ENCODE measurements around the gene TBX15. TPM values are rescaled to one million over a fixed set of nuclear protein-coding genes. Genes with fewer than 3 reads are reported as not detected.

The TBX15 gene
- polyA plus RNA-seq, 3 donors = 0.16 to 2.0 (median 0.79) TPM

DNA sequence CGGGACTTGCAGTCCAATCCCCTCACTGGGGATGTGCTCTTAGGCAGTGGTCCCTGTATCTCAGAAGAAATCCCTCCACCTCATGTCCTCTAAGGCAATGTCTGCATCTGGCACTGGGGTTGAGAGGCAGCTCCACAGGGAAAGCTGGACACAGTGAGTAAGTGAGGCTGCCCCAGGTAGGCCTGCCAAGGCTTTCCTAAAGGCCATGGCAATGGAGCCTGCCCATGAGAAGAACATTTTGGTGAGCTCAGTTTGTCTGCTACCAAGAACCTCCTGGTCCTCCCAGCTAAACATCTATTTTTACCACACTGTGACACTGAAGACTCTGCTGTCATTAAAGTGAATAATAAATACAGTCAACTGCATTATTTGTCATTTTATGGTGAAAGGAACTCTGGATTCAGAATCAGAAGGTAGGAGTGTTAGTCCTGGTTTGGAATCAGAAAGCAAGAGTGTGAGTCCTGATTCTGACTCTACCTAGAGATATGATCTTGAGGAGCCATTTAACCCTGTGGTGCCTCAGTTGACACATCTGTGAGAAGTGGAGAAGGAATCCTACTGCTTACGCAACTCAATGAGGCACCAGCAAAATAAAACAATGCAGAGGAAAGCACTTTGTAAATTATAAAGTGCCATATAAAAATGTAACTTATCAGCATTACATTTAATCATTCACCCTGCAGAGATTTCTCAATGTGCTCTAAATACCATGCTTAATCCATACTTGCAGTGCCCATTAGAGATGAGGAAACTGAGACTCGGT is 41.0 kb downstream of the TBX15 start:
- 81 to 93% (median 87%) methylated on average over 3 of the region's 3 CpGs for WGBS, 3 donors
- H3K27ac ChIP-seq (ENCODE audit: low read depth, low read length) = no peak overlapping the region

DNA sequence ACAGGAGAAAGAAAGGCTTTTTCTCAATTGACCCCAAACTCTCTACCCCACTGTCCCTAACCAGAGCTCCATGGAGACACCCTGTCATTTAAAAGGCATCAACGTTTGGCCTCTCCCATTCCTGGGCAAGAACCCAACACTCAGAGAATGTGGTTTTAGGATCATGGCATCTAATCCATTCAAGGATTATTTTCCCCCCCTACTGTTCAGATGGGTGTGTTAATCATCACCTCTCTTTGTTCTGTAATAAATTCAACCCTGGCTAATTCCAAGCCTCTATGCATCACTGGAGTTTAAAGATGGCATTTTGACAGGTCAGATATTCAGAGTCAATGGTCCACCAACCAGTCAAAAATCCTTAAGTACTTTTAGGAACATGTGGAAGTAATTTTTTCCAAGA is 42.7 kb downstream of the TBX15 start:
- WGBS, 3 donors = 39 to 50% (median 42%) methylated on average over 1 of the region's 1 CpG
- H3K27ac ChIP-seq (ENCODE audit: low read depth, low read length) = no peak overlapping the region

DNA sequence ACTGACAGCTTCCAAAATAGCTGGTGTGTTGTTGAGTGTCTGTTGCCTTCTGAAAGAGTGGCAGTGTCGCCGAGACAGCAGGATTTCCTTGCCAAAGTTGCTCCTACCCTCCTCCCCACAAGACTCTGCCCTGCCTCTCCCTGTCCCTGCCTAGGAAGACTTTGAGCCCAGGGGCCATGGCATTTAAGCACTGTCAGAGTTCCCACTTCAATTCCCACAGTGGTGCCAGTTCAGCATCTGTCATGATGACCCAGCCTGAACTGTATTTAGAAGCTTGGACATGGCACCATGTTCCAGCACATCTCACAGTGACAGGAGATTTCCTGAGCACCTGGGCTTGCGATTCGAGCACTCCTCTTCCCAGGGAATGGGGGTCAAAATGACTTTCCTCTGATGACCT is 43.6 kb downstream of the TBX15 start:
- H3K27ac ChIP-seq (ENCODE audit: low read depth, low read length) = no peak overlapping the region
- WGBS, 3 donors = 64 to 68% (median 65%) methylated on average over 4 of the region's 4 CpGs

DNA sequence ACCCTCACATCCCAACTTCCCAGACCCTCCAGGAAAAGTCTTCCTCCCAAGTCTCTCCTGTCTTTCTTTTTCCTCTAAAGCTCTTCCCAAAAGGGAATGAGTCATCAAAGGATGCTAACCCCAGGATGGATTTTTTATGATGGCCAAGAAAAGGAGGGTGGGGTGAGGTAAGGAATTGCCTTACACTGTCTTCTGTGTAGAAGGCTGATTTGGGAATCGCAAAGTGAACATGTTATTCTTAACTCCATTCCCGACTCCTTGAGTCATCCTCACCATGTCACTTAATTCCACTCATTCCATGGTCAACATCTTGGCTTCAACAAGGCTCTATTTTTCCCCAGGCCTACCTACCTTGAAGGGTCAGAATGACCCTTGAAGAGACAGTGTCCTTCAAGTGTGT is 44.0 kb downstream of the TBX15 start:
- no peak overlapping the region for H3K27ac ChIP-seq (ENCODE audit: low read depth, low read length)

DNA sequence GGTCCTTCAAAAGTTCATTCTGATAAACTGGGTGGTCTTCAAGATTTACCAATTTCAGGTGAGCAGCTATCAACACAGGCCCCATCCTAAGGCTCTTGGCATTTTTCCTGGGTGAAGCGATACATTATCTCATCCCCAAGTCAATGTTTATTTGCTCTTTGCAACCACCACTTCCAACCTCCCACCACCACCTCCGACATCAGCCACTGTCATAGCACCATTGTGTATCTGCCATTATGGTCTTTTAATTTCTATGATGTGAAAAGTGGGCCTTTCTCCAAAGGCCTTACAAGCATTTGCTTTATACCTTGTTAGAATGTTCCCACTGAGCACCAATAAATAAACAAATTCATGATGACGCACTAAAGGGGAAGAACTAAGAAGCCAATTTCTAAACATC is 47.2 kb downstream of the TBX15 start:
- 61 to 64% (median 63%) methylated on average over 3 of the region's 3 CpGs for WGBS, 3 donors
- H3K27ac ChIP-seq (ENCODE audit: low read depth, low read length) = no peak overlapping the region

More for the DNA sequence above, 44.0 kb downstream of the TBX15 start:
- 84 to 95% (median 92%) methylated on average over 2 of the region's 2 CpGs for WGBS, 3 donors

DNA sequence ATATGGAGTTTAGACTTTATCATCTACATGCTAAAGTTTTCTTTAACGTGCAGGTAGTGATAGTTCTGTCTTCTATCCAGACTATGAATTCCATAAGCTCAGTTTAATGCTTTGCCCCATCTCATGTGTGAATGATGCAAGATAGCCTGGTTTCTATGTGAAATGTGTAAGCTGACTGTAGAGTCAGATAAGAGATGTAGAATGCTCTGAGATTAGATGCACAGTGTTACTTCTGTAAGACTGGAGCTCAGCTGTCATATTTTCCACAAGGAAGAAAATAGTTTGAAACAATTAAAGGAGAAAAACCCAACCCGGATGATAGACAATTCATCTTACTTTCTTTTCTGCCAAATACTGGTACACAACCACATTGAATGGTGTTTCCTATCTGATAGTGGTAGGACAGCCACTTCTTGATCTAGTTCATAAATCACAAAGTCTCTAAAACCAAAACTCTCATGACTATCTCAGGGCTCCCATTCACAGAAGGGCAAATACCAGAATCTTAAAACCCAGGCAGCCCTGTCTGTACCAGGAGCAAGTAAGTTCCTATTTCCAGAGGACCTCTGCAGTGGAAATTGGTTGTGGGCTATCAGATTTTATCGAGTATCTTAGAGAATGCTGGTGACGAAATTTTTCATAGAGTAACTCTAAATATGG is 50.6 kb downstream of the TBX15 start:
- H3K27ac ChIP-seq (ENCODE audit: low read depth, low read length) = no peak overlapping the region
- WGBS, 3 donors = 44 to 61% (median 58%) methylated on average over 4 of the region's 4 CpGs

DNA sequence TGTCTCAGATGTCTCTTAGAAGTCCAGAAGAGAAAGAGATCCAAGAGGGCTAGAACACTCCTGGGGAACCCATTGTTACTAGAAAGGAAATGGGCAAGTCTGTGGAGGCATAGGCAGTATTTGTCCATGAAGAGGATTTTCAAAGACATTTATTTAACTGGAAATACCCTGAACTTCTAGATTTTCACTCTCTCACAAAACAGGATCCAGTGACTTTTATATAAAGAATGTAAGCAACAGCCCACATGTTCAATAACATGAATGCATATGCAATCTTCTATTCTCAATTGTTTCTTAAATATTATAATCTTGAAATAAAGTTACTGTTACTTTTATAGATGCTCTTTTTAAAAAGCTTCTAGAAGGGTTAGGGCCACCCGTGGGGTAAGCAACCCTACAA is 53.4 kb downstream of the TBX15 start:
- WGBS, 3 donors = 70 to 84% (median 76%) methylated on average over 1 of the region's 1 CpG

DNA sequence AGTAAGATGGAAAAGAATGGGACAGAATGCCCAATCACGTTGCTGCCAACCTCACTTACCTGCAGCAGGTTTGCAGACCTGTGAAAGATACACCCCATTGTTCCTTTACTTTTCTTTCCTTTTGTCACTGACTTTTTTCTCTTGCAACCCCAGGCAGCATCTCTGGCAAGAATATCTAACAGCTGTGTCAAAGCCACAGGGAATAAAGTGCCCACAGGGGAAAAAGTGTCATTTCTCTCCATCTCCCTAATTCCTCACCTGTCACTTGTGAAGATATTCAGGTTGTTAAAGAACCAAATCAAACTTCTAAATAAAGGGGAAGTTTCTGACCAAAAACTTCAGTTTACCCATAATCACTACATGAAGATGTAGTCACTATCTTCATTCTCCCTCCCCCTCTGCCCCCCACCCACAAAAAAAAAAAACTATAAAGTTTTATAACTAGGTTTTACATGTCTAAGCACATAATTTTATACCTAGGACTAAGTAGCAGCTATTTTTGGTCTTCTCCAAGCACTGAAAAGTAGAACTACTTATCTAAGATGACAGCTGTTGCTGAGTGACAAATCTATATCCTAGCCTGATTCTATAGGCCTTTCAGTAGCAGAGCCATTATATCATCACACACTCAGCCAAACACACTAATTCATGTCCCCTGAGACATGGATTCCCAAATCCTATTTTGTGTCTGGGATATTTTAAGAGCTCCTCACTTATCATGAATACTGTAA is 54.9 kb downstream of the TBX15 start:
- WGBS, 3 donors = 19 to 28% (median 25%) methylated on average over 1 of the region's 1 CpG
- H3K27ac ChIP-seq (ENCODE audit: low read depth, low read length) = no peak overlapping the region

More for the DNA sequence above, 53.4 kb downstream of the TBX15 start:
- H3K27ac ChIP-seq (ENCODE audit: low read depth, low read length) = no peak overlapping the region

DNA sequence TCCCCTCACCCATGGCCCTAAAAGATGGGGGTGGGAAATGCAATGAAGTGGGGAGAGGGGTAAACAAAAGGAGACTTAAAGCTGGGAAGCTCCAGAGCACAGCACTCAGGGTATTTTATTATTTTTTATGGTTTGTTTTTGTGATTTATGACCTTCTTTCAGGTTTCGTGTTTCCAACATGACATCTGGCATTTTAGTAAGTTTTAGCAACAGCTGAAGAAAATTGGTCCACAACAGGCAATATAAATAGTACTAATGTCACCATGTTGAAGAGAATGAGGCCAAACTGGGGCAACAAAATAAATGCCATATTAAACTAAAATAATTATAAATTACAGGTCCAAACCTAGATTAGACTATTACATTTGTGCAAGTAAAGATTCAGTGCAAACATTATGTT is 56.3 kb downstream of the TBX15 start:
- H3K27ac ChIP-seq (ENCODE audit: low read depth, low read length) = no peak overlapping the region
- 35 to 51% (median 39%) methylated on average over 1 of the region's 1 CpG for WGBS, 3 donors

DNA sequence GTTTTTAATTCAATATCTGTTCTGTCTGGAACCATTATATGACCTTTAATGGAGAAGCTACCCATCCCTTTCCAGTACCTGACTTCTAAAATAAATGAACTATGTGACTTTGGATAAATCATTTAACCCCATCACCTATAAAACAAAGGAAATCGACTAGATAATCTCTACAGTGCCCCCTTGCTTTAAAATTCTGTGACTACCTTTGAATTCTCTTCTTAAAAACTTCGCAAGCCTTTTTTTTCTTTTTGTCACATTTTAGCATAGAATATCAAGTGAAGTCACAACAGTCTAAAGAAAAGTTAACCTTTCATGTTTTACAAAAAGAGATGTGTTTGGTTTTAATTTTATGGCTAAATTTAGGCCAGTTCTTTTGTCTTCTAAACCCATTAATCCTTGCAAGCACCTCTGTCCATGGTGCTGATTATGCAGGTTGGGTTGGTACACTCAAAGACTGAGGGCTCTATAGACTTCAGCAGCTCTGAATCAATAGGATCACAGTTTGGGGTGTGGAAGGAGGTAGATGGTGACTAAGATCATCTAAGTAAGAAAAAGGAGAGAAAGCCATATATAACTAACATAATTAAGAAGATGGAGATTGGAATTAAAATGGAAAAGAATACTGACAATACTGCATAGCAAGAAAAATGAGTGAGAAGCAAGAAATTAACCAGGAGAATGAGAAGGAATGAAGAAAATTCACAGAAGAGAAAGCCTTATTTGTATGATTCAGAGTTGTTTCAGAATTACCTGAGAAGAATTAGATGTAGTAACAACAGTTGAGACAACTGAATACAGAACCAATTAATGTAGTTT is 59.2 kb downstream of the TBX15 start:
- H3K27ac ChIP-seq (ENCODE audit: low read depth, low read length) = no peak overlapping the region
- 53 to 59% (median 54%) methylated on average over 2 of the region's 2 CpGs for WGBS, 3 donors

DNA sequence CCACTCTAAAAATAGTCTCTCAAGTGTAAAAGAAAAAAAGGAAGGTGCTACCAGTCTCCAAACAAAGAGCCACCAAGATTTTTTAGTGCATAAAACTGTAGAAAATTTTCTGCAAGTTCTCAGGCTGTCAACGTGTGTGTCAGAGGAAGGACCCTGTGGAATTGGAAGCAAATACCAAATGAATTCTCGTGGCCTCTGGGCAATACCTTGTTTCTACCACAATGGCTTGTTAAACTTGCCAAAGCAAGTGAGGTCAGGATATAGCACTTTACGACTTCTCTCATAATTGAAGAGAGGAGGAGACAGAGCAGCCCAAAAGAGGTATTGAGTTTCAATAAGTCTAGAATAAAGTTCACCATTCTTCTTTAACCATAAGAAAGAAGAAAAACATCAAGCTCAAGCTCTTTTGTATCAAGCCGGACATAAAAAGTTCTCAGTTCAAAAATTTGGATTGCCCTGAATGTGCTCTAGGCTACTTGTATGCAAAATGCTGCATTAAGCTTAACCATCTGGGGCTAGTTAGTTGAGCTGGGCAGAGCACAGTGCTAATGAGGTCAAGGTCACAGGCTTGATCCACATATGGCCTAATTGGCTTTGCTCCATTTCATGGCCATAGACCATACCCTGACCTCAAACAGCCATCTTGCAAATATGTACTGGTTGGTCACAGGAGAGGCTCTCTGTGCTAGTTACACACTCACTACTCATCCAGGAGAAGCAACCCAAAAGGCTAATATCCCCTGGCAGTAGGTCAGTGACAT is 60.5 kb downstream of the TBX15 start:
- H3K27ac ChIP-seq (ENCODE audit: low read depth, low read length) = no peak overlapping the region
- WGBS, 3 donors = 60 to 71% (median 63%) methylated on average over 4 of the region's 4 CpGs

DNA sequence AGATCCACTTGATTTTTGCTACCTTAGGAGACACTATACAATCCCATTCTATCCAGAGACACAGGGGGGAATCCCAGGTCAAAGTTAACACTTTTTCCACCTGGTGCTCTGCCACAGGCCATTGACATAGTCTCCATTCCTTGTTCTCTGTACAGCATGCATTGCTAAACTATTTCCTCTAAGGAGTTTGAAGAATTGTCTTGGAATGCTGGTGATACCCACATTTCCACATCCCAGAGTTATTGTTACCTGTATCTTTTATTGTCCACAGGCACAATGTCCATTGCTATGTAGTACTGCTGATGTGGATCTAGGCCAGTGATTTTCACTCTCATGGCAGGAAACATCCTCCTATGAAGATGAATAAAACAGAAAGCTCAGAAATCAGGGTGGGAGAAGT is 61.9 kb downstream of the TBX15 start:
- no peak overlapping the region for H3K27ac ChIP-seq (ENCODE audit: low read depth, low read length)

DNA sequence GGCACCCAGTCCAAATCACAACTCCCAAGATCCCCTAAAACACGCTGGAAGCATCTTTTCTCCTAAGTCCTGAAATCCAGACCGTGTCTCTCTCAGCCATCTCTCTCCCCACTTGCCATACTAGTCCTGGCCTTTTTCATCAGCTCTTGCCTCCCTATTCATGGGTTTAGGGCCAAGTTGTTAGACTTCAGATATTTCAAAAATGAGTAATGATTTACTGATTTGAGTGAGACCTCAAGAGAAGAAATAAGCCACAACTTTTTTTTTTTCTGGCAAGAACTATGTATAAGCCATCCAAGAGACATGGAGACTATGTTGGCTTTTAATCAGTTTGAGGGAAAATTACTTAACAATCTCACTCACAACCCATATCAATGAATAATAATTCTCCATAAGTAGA is 62.5 kb downstream of the TBX15 start:
- no peak overlapping the region for H3K27ac ChIP-seq (ENCODE audit: low read depth, low read length)
- WGBS, 3 donors = 41 to 54% (median 51%) methylated on average over 2 of the region's 2 CpGs

DNA sequence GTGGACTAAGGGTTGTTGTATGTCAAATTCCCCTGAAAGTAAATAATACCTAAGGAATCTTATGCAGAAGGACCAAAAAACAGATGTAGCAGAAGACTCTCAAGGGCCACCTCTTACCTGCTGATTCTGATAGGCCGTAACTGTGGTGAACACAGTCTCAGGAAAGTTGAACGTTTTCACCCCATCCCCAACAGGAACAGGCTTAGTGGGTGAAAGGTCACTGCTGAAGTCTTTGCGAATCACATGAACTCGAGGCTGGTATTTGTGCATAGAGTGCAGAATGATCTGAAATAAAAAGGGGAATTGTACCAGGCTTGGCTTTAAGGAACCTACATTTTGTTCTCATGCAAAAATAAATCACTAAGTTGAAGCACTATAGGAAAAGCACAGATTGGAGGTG is 64.8 kb downstream of the TBX15 start:
- no peak overlapping the region for H3K27ac ChIP-seq (ENCODE audit: low read depth, low read length)
- WGBS, 3 donors = 40 to 56% (median 49%) methylated on average over 4 of the region's 4 CpGs

DNA sequence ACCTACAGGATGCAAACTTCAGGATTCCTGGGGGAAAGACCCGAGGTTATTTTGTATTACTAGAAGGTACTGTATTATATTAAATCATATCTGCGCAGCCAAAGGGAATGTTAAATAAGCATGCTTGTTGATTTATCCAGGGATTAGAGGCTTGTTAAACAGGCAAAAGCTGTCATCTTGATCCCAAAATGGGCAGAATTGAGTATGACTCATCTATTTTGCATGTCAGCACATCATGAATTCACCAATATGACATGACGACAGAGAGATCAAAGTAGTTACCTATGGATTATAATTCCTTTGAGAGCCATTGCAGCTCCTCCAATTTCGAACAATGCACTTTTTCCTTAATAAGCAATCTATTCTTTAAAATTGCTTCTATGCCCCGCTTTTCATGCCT is 66.1 kb downstream of the TBX15 start:
- 69 to 84% (median 81%) methylated on average over 5 of the region's 5 CpGs for WGBS, 3 donors

DNA sequence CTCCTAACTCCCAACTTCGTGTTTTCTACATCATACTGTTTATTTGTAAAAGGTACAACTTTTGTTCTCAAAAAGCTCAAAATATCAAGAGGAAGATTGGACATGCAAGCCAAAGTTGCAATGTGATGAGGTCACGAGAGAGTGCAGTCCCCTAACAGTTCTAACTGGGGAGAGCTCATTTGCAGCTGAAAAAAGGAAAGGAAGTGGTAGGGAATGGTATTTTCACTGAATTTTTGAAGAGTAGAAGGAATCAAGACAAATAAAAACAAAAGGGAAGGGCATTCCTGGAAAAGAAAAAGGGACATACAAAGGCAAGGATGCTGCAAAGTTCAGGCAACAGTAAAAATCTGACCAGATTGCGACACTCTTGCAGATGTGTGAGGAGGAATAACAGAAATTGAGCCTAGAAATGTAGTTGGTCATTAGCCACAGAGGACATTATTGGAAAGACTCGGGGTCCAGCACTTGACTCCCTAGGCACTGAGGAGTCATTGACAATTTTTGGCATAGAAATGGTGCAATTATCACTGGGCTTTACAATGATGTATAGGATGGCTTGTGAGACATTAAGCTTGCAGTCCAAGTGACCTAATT is 67.9 kb downstream of the TBX15 start:
- H3K27ac ChIP-seq (ENCODE audit: low read depth, low read length) = no peak overlapping the region
- WGBS, 3 donors = 63 to 73% (median 64%) methylated on average over 4 of the region's 4 CpGs

More for the DNA sequence above, 66.1 kb downstream of the TBX15 start:
- H3K27ac ChIP-seq (ENCODE audit: low read depth, low read length) = no peak overlapping the region

DNA sequence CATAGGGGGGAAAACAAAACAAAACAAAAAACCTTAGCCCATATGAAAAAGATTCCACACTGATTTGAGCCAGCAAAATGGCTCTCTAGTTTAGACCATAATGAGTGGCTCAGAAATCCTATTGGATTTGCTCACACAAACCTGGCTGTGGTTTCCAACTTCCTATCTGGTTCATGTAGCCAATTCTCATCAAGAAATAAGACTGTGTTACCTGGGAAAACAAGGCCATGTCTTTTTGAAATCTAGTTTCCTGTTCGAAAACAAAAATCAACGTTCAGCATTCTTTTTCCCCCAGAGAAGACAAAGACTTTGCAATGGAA is 69.2 kb downstream of the TBX15 start:
- WGBS, 3 donors = 68 to 83% (median 73%) methylated on average over 2 of the region's 2 CpGs
- no peak overlapping the region for H3K27ac ChIP-seq (ENCODE audit: low read depth, low read length)
